Activated naive CD8-positive, alpha-beta T cell (primary cell): ENCODE data around the gene TBCA.
A peak's percentile ranks its signal among the peaks of the same experiment; 100 is the strongest.

Experiments used
- H3K27ac Mint-ChIP-seq: one replicate; pipeline ENCODE4 v1.8.0; 2021; ENCODE audit warnings: mixed read lengths
- H3K27me3 Mint-ChIP-seq: one replicate; pipeline ENCODE4 v1.8.0; 2021; ENCODE audit warnings: mixed read lengths
- H3K36me3 Mint-ChIP-seq: one replicate; pipeline ENCODE4 v1.8.0; 2021; ENCODE audit warnings: mixed read lengths
- H3K4me1 Mint-ChIP-seq: one replicate; pipeline ENCODE4 v1.8.0; 2021; ENCODE audit warnings: low read depth, mixed read lengths
- H3K4me3 Mint-ChIP-seq: one replicate; pipeline ENCODE4 v1.8.0; 2021; ENCODE audit warnings: mild to moderate bottlenecking, mixed read lengths
- H3K9me3 Mint-ChIP-seq: one replicate; pipeline ENCODE4 v1.8.0; 2021; ENCODE audit warnings: low read depth, mixed read lengths

The TBCA gene

GRCh38 chr5:77775790-77776553 is at the start of gene TBCA:
Gene TBCA, minus strand, starts transcription at chr5:77776339. Its CDS starts 82 bp downstream, at chr5:77776257.
- peaks cover 16% of the 10 kb centered on the region for H3K36me3 Mint-ChIP-seq
- peaks cover 48% of the 10 kb centered on the region for H3K4me1 Mint-ChIP-seq
- peak within 1 kb of the TSS; percentile 98 for H3K27ac Mint-ChIP-seq
- H3K9me3 Mint-ChIP-seq, result no peaks in the 10 kb centered on the region
- no peaks in the 10 kb centered on the region for H3K27me3 Mint-ChIP-seq
- peak within 1 kb of the TSS; percentile 94 for H3K4me3 Mint-ChIP-seq

- no peaks in the 10 kb centered on the region for H3K4me1 Mint-ChIP-seq
- no peak overlapping the region for H3K4me3 Mint-ChIP-seq
- no peaks in the 10 kb centered on the region for H3K36me3 Mint-ChIP-seq
- no peaks in the 10 kb centered on the region for H3K9me3 Mint-ChIP-seq
- H3K27ac Mint-ChIP-seq, result no peak overlapping the region
- peaks cover 17% of the 10 kb centered on the region for H3K27me3 Mint-ChIP-seq
Observed at GRCh38 chr5:77824981-77825380, 48.8 kb upstream of the TBCA start.

GRCh38 chr5:77816686-77817085 is 40.5 kb upstream of the TBCA start:
- Mint-ChIP-seq H3K36me3 (peaks cover 2% of the 10 kb centered on the region), H3K4me3 (no peak overlapping the region), H3K9me3 (no peaks in the 10 kb centered on the region), H3K27me3 (peaks cover 10% of the 10 kb centered on the region), H3K4me1 (no peaks in the 10 kb centered on the region), H3K27ac (no peak overlapping the region)

GRCh38 chr5:77812926-77813589 is 36.9 kb upstream of the TBCA start:
- Mint-ChIP-seq H3K36me3 (peaks cover 8% of the 10 kb centered on the region), H3K4me1 (no peaks in the 10 kb centered on the region), H3K9me3 (peaks cover 8% of the 10 kb centered on the region), H3K4me3 (no peak overlapping the region), H3K27ac (no peak overlapping the region), H3K27me3 (peaks cover 5% of the 10 kb centered on the region)

- H3K27ac Mint-ChIP-seq, result no peak overlapping the region
- peak overlapping the region; percentile 68 for H3K4me3 Mint-ChIP-seq
- peaks cover 10% of the 10 kb centered on the region for H3K36me3 Mint-ChIP-seq
- no peaks in the 10 kb centered on the region for H3K27me3 Mint-ChIP-seq
- H3K9me3 Mint-ChIP-seq, result peaks cover 15% of the 10 kb centered on the region
- H3K4me1 Mint-ChIP-seq, result peaks cover 9% of the 10 kb centered on the region
Observed at GRCh38 chr5:77806213-77806843, 30.2 kb upstream of the TBCA start.

GRCh38 chr5:77798456-77798855 is 22.3 kb upstream of the TBCA start:
- H3K27ac Mint-ChIP-seq, result no peak overlapping the region
- peaks cover 16% of the 10 kb centered on the region for H3K9me3 Mint-ChIP-seq
- peaks cover 3% of the 10 kb centered on the region for H3K36me3 Mint-ChIP-seq
- H3K4me1 Mint-ChIP-seq, result peaks cover 1% of the 10 kb centered on the region
- peaks cover 15% of the 10 kb centered on the region for H3K27me3 Mint-ChIP-seq
- no peak overlapping the region for H3K4me3 Mint-ChIP-seq

- no peaks in the 10 kb centered on the region for H3K36me3 Mint-ChIP-seq
- peaks cover 1% of the 10 kb centered on the region for H3K4me1 Mint-ChIP-seq
Observed at GRCh38 chr5:77797136-77797535, 21.0 kb upstream of the TBCA start.

GRCh38 chr5:77795846-77796245 is 19.7 kb upstream of the TBCA start:
- peaks cover 1% of the 10 kb centered on the region for H3K4me1 Mint-ChIP-seq
- H3K27me3 Mint-ChIP-seq, result peaks cover 16% of the 10 kb centered on the region
- H3K4me3 Mint-ChIP-seq, result no peak overlapping the region
- H3K27ac Mint-ChIP-seq, result no peak overlapping the region
- no peaks in the 10 kb centered on the region for H3K36me3 Mint-ChIP-seq
- peaks cover 8% of the 10 kb centered on the region for H3K9me3 Mint-ChIP-seq

More at GRCh38 chr5:77797136-77797535, 21.0 kb upstream of the TBCA start:
- H3K9me3 Mint-ChIP-seq, result peaks cover 9% of the 10 kb centered on the region
- peaks cover 16% of the 10 kb centered on the region for H3K27me3 Mint-ChIP-seq
- no peak overlapping the region for H3K27ac Mint-ChIP-seq
- no peak overlapping the region for H3K4me3 Mint-ChIP-seq

- Mint-ChIP-seq H3K4me1 (peaks cover 1% of the 10 kb centered on the region), H3K4me3 (no peak overlapping the region), H3K27ac (no peak overlapping the region), H3K36me3 (no peaks in the 10 kb centered on the region), H3K9me3 (peaks cover 8% of the 10 kb centered on the region), H3K27me3 (peaks cover 14% of the 10 kb centered on the region)
Observed at GRCh38 chr5:77795268-77795667, 19.1 kb upstream of the TBCA start.

GRCh38 chr5:77791926-77792325 is 15.8 kb upstream of the TBCA start:
- H3K9me3 Mint-ChIP-seq, result peaks cover 8% of the 10 kb centered on the region
- H3K27ac Mint-ChIP-seq, result no peak overlapping the region
- no peak overlapping the region for H3K4me3 Mint-ChIP-seq
- H3K4me1 Mint-ChIP-seq, result no peaks in the 10 kb centered on the region
- H3K36me3 Mint-ChIP-seq, result no peaks in the 10 kb centered on the region
- H3K27me3 Mint-ChIP-seq, result peaks cover 2% of the 10 kb centered on the region

- Mint-ChIP-seq H3K27ac (no peak overlapping the region), H3K36me3 (no peaks in the 10 kb centered on the region), H3K9me3 (peaks cover 8% of the 10 kb centered on the region), H3K27me3 (peaks cover 2% of the 10 kb centered on the region), H3K4me1 (no peaks in the 10 kb centered on the region), H3K4me3 (no peak overlapping the region)
Observed at GRCh38 chr5:77791356-77791755, 15.2 kb upstream of the TBCA start.

- no peaks in the 10 kb centered on the region for H3K36me3 Mint-ChIP-seq
- H3K4me3 Mint-ChIP-seq, result no peak overlapping the region
- H3K9me3 Mint-ChIP-seq, result no peaks in the 10 kb centered on the region
- H3K27ac Mint-ChIP-seq, result no peak overlapping the region
- H3K4me1 Mint-ChIP-seq, result no peaks in the 10 kb centered on the region
- peaks cover 1% of the 10 kb centered on the region for H3K27me3 Mint-ChIP-seq
Observed at GRCh38 chr5:77785229-77785628, 9.1 kb upstream of the TBCA start.

- Mint-ChIP-seq H3K9me3 (no peaks in the 10 kb centered on the region), H3K27me3 (no peaks in the 10 kb centered on the region), H3K36me3 (no peaks in the 10 kb centered on the region), H3K27ac (no peak overlapping the region), H3K4me3 (no peak overlapping the region), H3K4me1 (no peaks in the 10 kb centered on the region)
Observed at GRCh38 chr5:77784735-77785134, 8.6 kb upstream of the TBCA start.

GRCh38 chr5:77781076-77781475 is 4.9 kb upstream of the TBCA start:
- no peak overlapping the region for H3K27ac Mint-ChIP-seq

GRCh38 chr5:77778881-77779438 is 2.8 kb upstream of the TBCA start:
- peaks cover 6% of the 10 kb centered on the region for H3K36me3 Mint-ChIP-seq
- no peaks in the 10 kb centered on the region for H3K9me3 Mint-ChIP-seq
- no peak overlapping the region for H3K4me3 Mint-ChIP-seq
- no peaks in the 10 kb centered on the region for H3K27me3 Mint-ChIP-seq
- H3K4me1 Mint-ChIP-seq, result peaks cover 24% of the 10 kb centered on the region
- no peak overlapping the region for H3K27ac Mint-ChIP-seq

More at GRCh38 chr5:77781076-77781475, 4.9 kb upstream of the TBCA start:
- Mint-ChIP-seq H3K36me3 (no peaks in the 10 kb centered on the region), H3K27me3 (no peaks in the 10 kb centered on the region), H3K9me3 (no peaks in the 10 kb centered on the region), H3K4me1 (peaks cover 11% of the 10 kb centered on the region), H3K4me3 (no peak overlapping the region)
